Caco-2 (cell line): ENCODE data around the gene PMF1. TPM values are rescaled to one million over a fixed set of nuclear protein-coding genes. Genes with fewer than 3 reads are reported as not detected.

Experiments used
- BruUV-seq: library from RNA; stranded (reverse); fragments of 400-500 nt; replicated peaks from 2 replicates; lab custom pipeline; 2021; lab: Mats Ljungman, UMichigan
- CTCF ChIA-PET: fragments of 300-600 bp; sonication (Branson Sonifier 250); formaldehyde crosslinking; loops from one replicate; lab custom pipeline; 2022; ENCODE audit warnings: antibody characterized with exemption; lab: Charles Lee
- POLR2A ChIA-PET: fragments of 300-600 bp; sonication (Branson Sonifier 250); formaldehyde crosslinking; loops from one replicate; lab custom pipeline; 2022; ENCODE audit warnings: antibody characterized with exemption; lab: Charles Lee
- DNase-seq, 2 experiments: peaks; one replicate each; pipeline versions ENCODE4 v3.0.0 to v3.0.0-alpha.2; 2020 to 2022
- H3K27me3 ChIP-seq: replicated peaks from 2 replicates; pipeline ENCODE4 v1.6.0; 2011; ENCODE audit warnings: low read length; ENCODE audit not compliant: control insufficient read depth, insufficient read depth
- H3K36me3 ChIP-seq: 2 replicates; pipeline ENCODE4 v1.5.1; 2011; ENCODE audit warnings: low read length; ENCODE audit not compliant: control insufficient read depth, insufficient read depth
- H3K4me1 ChIP-seq: fragments of 250-450 bp; sonication (Bioruptor Pico); 2 replicates; pipeline ENCODE4 v1.5.1; 2020; ENCODE audit warnings: mild to moderate bottlenecking
- H3K4me3 ChIP-seq: 2 replicates; pipeline ENCODE4 v1.5.1; 2011; ENCODE audit warnings: low read depth, mild to moderate bottlenecking, control low read depth, low read length
- H3K9me3 ChIP-seq: fragments of 250-450 bp; sonication (Bioruptor Pico); 2 replicates; pipeline ENCODE4 v1.5.1; 2020; ENCODE audit warnings: mild to moderate bottlenecking, moderate library complexity
- H3K27ac Mint-ChIP-seq: one replicate; pipeline ENCODE4 v1.8.0; 2022; ENCODE audit warnings: mixed read lengths; ENCODE audit not compliant: unreplicated experiment
- H3K27me3 Mint-ChIP-seq: one replicate; pipeline ENCODE4 v1.8.0; 2022; ENCODE audit warnings: mixed read lengths; ENCODE audit not compliant: insufficient read depth, unreplicated experiment
- H3K36me3 Mint-ChIP-seq: one replicate; pipeline ENCODE4 v1.8.0; 2022; ENCODE audit warnings: mild to moderate bottlenecking, mixed read lengths; ENCODE audit not compliant: insufficient read depth, unreplicated experiment
- H3K4me1 Mint-ChIP-seq: one replicate; pipeline ENCODE4 v1.8.0; 2022; ENCODE audit warnings: low read depth, mixed read lengths; ENCODE audit not compliant: unreplicated experiment
- H3K4me3 Mint-ChIP-seq: one replicate; pipeline ENCODE4 v1.8.0; 2022; ENCODE audit warnings: mild to moderate bottlenecking, moderate library complexity, mixed read lengths; ENCODE audit not compliant: unreplicated experiment
- H3K9me3 Mint-ChIP-seq: one replicate; pipeline ENCODE4 v1.8.0; 2022; ENCODE audit warnings: mixed read lengths; ENCODE audit not compliant: unreplicated experiment
- intact Hi-C: fragments of 100-400 bp; cut with micrococcal nuclease; formaldehyde crosslinking; loops from one replicate; pipeline ENCODE4 v1.10.0; 2022; ENCODE audit not compliant: unreplicated experiment
- total RNA-seq: library from RNA; stranded (reverse); gene quantifications from 2 replicates; pipeline ENCODE4 v1.2.3, GENCODE V29; 2022
- TF ChIP-seq, protein P1 (sequence below), 2 experiments: fragments of 200-600 bp in 1 of 2; IDR thresholded peaks; 1 replicate in 1 of 2; 2 replicates in 1 of 2; pipeline versions ENCODE4 v1.5.1 to v1.8.0; 2011 to 2022; ENCODE audit warnings: antibody characterized with exemption in 1 of 2, control low read depth in 1 of 2, inconsistent platforms in 1 of 2, low read depth in 1 of 2, low read length in 1 of 2, mild to moderate bottlenecking in 1 of 2, moderate library complexity in 1 of 2; ENCODE audit not compliant: insufficient read depth in 1 of 2, severe bottlenecking in 1 of 2, unreplicated experiment in 1 of 2

PMF1 gene
- total RNA-seq, 1 experiment from 2014 or later = 90.2 TPM

DNA sequence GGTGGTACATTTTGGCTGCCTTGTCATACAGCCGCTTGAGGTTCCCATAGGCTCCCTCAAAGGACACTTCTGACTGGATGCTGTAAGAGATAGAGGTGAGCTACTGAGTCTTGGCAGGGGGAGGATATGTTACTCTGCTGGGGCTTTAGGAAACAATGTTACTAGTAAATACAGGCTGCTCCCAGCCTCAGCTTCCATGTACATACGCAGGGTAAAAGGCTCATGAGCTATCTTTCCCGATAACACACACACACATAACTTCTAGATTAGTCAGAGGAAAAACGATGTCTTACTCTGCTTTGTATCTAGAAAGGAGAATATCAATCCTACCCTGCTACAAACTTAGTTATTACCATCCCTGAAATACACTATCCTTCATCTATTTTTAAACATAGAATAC, 55.5 kb downstream of the PMF1 start:
- Mint-ChIP-seq H3K4me3 (no peak overlapping the region), H3K4me1 (no peaks in the 10 kb centered on the region), H3K27ac (no peak overlapping the region), H3K9me3 (no peaks in the 10 kb centered on the region), H3K27me3 (no peaks in the 10 kb centered on the region), H3K36me3 (peaks cover 96% of the 10 kb centered on the region)
- ChIA-PET CTCF (no interaction called here), POLR2A (no interaction called here)
- TF ChIP-seq, protein P1, sequence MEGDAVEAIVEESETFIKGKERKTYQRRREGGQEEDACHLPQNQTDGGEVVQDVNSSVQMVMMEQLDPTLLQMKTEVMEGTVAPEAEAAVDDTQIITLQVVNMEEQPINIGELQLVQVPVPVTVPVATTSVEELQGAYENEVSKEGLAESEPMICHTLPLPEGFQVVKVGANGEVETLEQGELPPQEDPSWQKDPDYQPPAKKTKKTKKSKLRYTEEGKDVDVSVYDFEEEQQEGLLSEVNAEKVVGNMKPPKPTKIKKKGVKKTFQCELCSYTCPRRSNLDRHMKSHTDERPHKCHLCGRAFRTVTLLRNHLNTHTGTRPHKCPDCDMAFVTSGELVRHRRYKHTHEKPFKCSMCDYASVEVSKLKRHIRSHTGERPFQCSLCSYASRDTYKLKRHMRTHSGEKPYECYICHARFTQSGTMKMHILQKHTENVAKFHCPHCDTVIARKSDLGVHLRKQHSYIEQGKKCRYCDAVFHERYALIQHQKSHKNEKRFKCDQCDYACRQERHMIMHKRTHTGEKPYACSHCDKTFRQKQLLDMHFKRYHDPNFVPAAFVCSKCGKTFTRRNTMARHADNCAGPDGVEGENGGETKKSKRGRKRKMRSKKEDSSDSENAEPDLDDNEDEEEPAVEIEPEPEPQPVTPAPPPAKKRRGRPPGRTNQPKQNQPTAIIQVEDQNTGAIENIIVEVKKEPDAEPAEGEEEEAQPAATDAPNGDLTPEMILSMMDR (IDR thresholded peaks at IDR 0.05; ENCODE audit: insufficient read depth in 1 of 2, low read depth in 1 of 2, low read length in 1 of 2, severe bottlenecking in 1 of 2, unreplicated experiment in 1 of 2) = no peak
- no peak for DNase-seq
- BruUV-seq = no TSS peak
- intact Hi-C loops = no loop called here
- Histone ChIP-seq H3K36me3 (peaks cover 9% of the 10 kb centered on the region), H3K4me3 (no peak overlapping the region), H3K9me3 (no peaks in the 10 kb centered on the region), H3K27me3 (no peaks in the 10 kb centered on the region), H3K4me1 (no peaks in the 10 kb centered on the region)

DNA sequence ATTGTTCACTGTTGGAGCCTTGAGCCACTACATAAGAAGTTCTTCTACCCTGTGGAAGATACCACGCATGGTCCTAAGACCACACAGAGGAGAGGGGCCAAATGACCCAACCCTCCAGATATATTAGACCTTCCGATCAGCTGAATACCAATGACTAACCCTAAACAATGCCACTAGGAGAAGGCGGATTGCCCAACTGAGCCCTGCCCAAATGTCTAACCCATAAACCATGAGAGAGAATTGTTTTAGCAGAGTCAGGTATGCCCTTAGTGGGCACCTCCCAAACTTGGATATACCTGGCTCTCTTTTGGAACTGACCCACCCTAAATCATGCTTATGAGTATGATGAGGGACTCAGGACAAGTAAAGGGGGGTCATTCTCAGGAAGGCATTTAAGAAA, 57.5 kb downstream of the PMF1 start:
- TF ChIP-seq, protein P1 (IDR thresholded peaks at IDR 0.05; ENCODE audit: insufficient read depth in 1 of 2, low read depth in 1 of 2, low read length in 1 of 2, severe bottlenecking in 1 of 2, unreplicated experiment in 1 of 2) = no peak
- peaks cover 99% of the 10 kb centered on the region for H3K36me3 Mint-ChIP-seq
- H3K4me1 Mint-ChIP-seq = no peaks in the 10 kb centered on the region
- no peak for DNase-seq
- CTCF ChIA-PET = no interaction called here
- Histone ChIP-seq H3K9me3 (no peaks in the 10 kb centered on the region), H3K4me3 (no peak overlapping the region), H3K4me1 (no peaks in the 10 kb centered on the region), H3K36me3 (peaks cover 12% of the 10 kb centered on the region), H3K27me3 (no peaks in the 10 kb centered on the region)
- H3K4me3 Mint-ChIP-seq = no peak overlapping the region
- POLR2A ChIA-PET = interaction anchor here (0.6 kb wide), 1 partner anchor 446 kb away, joined by 11 read pairs; no protein-coding TSS in a partner anchor
- no peak overlapping the region for H3K27ac Mint-ChIP-seq
- no peaks in the 10 kb centered on the region for H3K9me3 Mint-ChIP-seq
- BruUV-seq = no TSS peak
- no peaks in the 10 kb centered on the region for H3K27me3 Mint-ChIP-seq
- intact Hi-C loops = no loop called here

DNA sequence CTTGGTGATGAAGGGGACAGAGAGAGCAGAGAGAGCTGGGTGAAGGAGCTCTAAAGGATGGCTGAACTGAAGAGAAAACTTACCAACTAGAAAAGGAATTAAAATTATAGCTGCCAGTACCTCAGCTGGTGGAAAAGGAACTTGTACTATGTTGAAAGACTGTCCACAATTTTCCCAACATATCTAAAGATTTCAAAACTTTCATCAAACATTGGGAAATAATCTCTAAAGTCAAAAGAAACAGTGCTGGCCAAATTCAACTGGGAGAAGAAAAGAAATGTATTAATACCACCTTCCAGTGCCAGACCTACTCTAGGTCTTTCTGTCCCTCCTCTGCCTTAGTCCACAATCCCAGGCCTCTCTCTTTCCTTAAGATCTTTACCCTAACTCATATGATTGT, 63.7 kb downstream of the PMF1 start:
- Histone ChIP-seq H3K4me1 (peaks cover 9% of the 10 kb centered on the region), H3K4me3 (no peak overlapping the region), H3K9me3 (no peaks in the 10 kb centered on the region), H3K36me3 (peaks cover 15% of the 10 kb centered on the region), H3K27me3 (no peaks in the 10 kb centered on the region)
- ChIA-PET POLR2A (no interaction called here), CTCF (no interaction called here)
- Mint-ChIP-seq H3K4me3 (no peak overlapping the region), H3K27me3 (no peaks in the 10 kb centered on the region), H3K4me1 (peaks cover 12% of the 10 kb centered on the region), H3K36me3 (peaks cover 74% of the 10 kb centered on the region), H3K27ac (no peak overlapping the region), H3K9me3 (no peaks in the 10 kb centered on the region)
- intact Hi-C loops = no loop called here
- TF ChIP-seq, protein P1 (IDR thresholded peaks at IDR 0.05; ENCODE audit: insufficient read depth in 1 of 2, low read depth in 1 of 2, low read length in 1 of 2, severe bottlenecking in 1 of 2, unreplicated experiment in 1 of 2) = no peak
- DNase-seq = no peak
- BruUV-seq = no TSS peak
